Gastroesophageal sphincter (tissue), 4 donors: ENCODE results near the gene ASAP2. TPM values are rescaled to one million over a fixed set of nuclear protein-coding genes. Genes with fewer than 3 reads are reported as not detected.

Source experiments
- ATAC-seq: fragments of 150-250 bp; one replicate; pipeline ENCODE4 v1.9.1; 2016; ENCODE audit warnings: mild to moderate bottlenecking, moderate library complexity
- H3K27ac ChIP-seq, 4 donors: fragments of 200-600 bp; sonication (generic) in 3 of 4; 1 replicate in 3 of 4; 2 replicates in 1 of 4; pipeline ENCODE4 v1.5.1; 2016 to 2019
- H3K27me3 ChIP-seq: fragments of 200-600 bp; sonication (generic); one replicate; pipeline ENCODE4 v1.5.1; 2019
- H3K36me3 ChIP-seq, 2 donors: fragments of 200-600 bp; sonication (generic); one replicate each; pipeline ENCODE4 v1.5.1; 2019; ENCODE audit warnings: control low read depth in 1 of 2
- H3K4me1 ChIP-seq, 3 donors: fragments of 200-600 bp; sonication (generic); 1 replicate in 2 of 3; 2 replicates in 1 of 3; pipeline ENCODE4 v1.5.1; 2016 to 2019; ENCODE audit warnings: control low read depth in 2 of 3
- H3K4me3 ChIP-seq, 2 donors: fragments of 200-600 bp; sonication (generic); one replicate each; pipeline ENCODE4 v1.5.1; 2019; ENCODE audit warnings: mild to moderate bottlenecking in 1 of 2, moderate library complexity in 1 of 2
- H3K9me3 ChIP-seq, 3 donors: fragments of 200-600 bp; sonication (generic); one replicate each; pipeline ENCODE4 v1.5.1; 2017 to 2019; ENCODE audit warnings: control low read depth in 2 of 3
- CTCF ChIP-seq, 4 experiments: fragments of 200-600 bp in 2 of 4; fragments of 450-650 bp in 2 of 4; sonication (generic) in 1 of 4; IDR thresholded peaks; one replicate each; pipeline ENCODE4 v1.5.1; 2017 to 2019; ENCODE audit warnings: antibody characterized with exemption in 4 of 4, mild to moderate bottlenecking in 2 of 4, moderate library complexity in 2 of 4
- EP300 ChIP-seq: sonication (generic); formaldehyde crosslinking; IDR thresholded peaks from one replicate; pipeline ENCODE4 v1.6.1; 2017; ENCODE audit warnings: antibody characterized with exemption, mild to moderate bottlenecking
- POLR2A ChIP-seq, 2 donors: fragments of 450-650 bp; IDR thresholded peaks; one replicate each; pipeline ENCODE4 v1.6.1; 2017; ENCODE audit warnings: antibody characterized with exemption in 2 of 2, mild to moderate bottlenecking in 2 of 2, moderate library complexity in 1 of 2
- POLR2AphosphoS5 ChIP-seq: sonication (generic); formaldehyde crosslinking; IDR thresholded peaks from one replicate; pipeline ENCODE4 v1.6.1; 2017; ENCODE audit warnings: antibody characterized with exemption
- WGBS, 2 donors: methylation state at CpG; one replicate each; pipeline ENCODE4 v1.1.5; 2018; ENCODE audit warnings: low coverage in 1 of 2; 5-methylcytosine and 5-hydroxymethylcytosine counted together
- total RNA-seq, 4 donors: library from RNA; depleted of rRNA; stranded (reverse); fragments of >200 nt; gene quantifications; one replicate each; pipeline ENCODE4 v1.1.0, GENCODE V29; 2016

ASAP2 gene
- total RNA-seq, 4 donors from 2014 or later, result 18.3 to 31.4 (median 26.2) TPM

- ATAC-seq, result no peak
- H3K4me3 ChIP-seq, result no peak overlapping the region
- H3K36me3 ChIP-seq, result no peaks in the 10 kb centered on the region
- 67 to 74% methylated on average over 6 to 8 of the region's 10 CpGs for WGBS, 2 donors
- H3K9me3 ChIP-seq, result no peaks in the 10 kb centered on the region
- no peaks in the 10 kb centered on the region for H3K27me3 ChIP-seq
- no peak overlapping the region for H3K27ac ChIP-seq
- TF ChIP-seq CTCF (IDR thresholded peaks at IDR 0.05), result no peak
- TF ChIP-seq POLR2AphosphoS5, result peak; percentile 17
- H3K4me1 ChIP-seq, result peaks cover 0 to 21% (median 11%) of the 10 kb centered on the region in 3 donors
Measured at GRCh38 chr2:9174771-9175437, 31.7 kb upstream of the ASAP2 start.

- Histone ChIP-seq H3K9me3 (no peaks in the 10 kb centered on the region), H3K36me3 (no peaks in the 10 kb centered on the region), H3K27ac (peak overlapping the region; percentile 60 to 84 (median 82)), H3K4me3 (no peak overlapping the region), H3K27me3 (no peaks in the 10 kb centered on the region), H3K4me1 (peaks cover 0 to 29% (median 19%) of the 10 kb centered on the region in 3 donors)
- 55 to 57% methylated on average over 1 of the region's 2 CpGs for WGBS, 2 donors
- peak; percentile 4 for ATAC-seq
- TF ChIP-seq POLR2AphosphoS5, result no peak
- TF ChIP-seq EP300, result no peak
- TF ChIP-seq POLR2A (IDR thresholded peaks at IDR 0.05), result no peak
- TF ChIP-seq CTCF (IDR thresholded peaks at IDR 0.05), result no peak
Measured at GRCh38 chr2:9178110-9178903, 28.3 kb upstream of the ASAP2 start.

- 25 to 26% methylated on average over 8 to 9 of the region's 13 CpGs for whole genome bisulfite sequencing, 2 donors
- peak; percentile 83 for ATAC-seq
- Histone ChIP-seq H3K27me3 (no peaks in the 10 kb centered on the region), H3K27ac (peak overlapping the region; percentile 60 to 84 (median 82)), H3K4me1 (peaks cover 0 to 29% (median 19%) of the 10 kb centered on the region in 3 donors), H3K36me3 (no peaks in the 10 kb centered on the region), H3K4me3 (no peak overlapping the region), H3K9me3 (no peaks in the 10 kb centered on the region)
- no peak for TF ChIP-seq POLR2A (IDR thresholded peaks at IDR 0.05)
- TF ChIP-seq POLR2AphosphoS5, result peak; percentile 96
- peak; percentile 10 for TF ChIP-seq EP300
- no peak for TF ChIP-seq CTCF (IDR thresholded peaks at IDR 0.05)
Measured at GRCh38 chr2:9178904-9179571, 27.6 kb upstream of the ASAP2 start.

DNA sequence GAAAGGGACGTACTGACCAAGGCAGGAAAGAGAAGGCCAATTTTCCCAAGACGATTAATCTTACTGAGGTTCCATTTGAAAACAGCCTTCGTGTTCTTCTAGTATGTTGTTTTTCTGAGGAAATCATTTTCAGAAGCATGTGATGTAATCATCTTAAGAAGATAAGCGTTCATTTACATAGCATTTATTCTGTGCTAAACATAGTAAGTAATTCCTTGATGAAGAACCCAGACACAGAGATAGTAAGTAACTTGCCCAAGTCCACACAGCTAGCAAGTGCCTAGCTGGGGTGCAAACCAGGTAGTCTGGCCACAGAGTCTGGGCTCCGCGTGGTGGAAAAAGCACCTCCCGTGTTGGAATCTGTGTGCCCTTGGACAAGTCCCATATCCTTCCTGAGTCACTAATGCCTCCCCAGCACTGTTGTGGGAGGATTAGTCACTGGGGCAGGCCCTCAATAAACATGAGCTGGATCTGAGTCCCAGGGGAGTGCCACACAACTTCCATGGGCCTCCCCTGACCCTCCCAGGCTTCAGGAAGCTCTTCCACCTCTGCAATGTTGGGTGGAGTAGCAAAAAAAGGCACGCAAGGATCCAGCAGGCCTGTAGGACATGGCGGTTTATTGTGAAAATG is 26.9 kb upstream of the ASAP2 start:
- H3K27ac ChIP-seq, result peak overlapping the region; percentile 51 to 84 (median 82)
- H3K9me3 ChIP-seq, result no peaks in the 10 kb centered on the region
- peaks cover 0 to 29% (median 19%) of the 10 kb centered on the region in 3 donors for H3K4me1 ChIP-seq
- no peak overlapping the region for H3K4me3 ChIP-seq
- no peaks in the 10 kb centered on the region for H3K27me3 ChIP-seq
- no peak for TF ChIP-seq CTCF (IDR thresholded peaks at IDR 0.05)
- TF ChIP-seq POLR2A (IDR thresholded peaks at IDR 0.05), result no peak
- TF ChIP-seq POLR2AphosphoS5, result peak; percentile 34
- WGBS, 2 donors, result 33 to 47% methylated on average over 4 to 6 of the region's 9 CpGs
- no peaks in the 10 kb centered on the region for H3K36me3 ChIP-seq
- ATAC-seq, result peak; percentile 83
